GM12891 (cell line): ENCODE measurements around the gene HTR3D.
"Not testable (repeated sequence)": the region's sequence is repeated elsewhere in the genome, so short reads cannot be mapped to it uniquely, and the experiment has no call there.

ENCODE experiments used
- DNase-seq: peaks from one replicate; pipeline ENCODE4 v3.0.0; 2011; ENCODE audit warnings: low spot score; ENCODE audit not compliant: insufficient read length
- FAIRE-seq: peaks from 2 replicates; lab custom pipeline; 2011; peaks lifted over from hg19 to GRCh38; lab: Jason Lieb, UNC
- PAX5 ChIP-seq: IDR thresholded peaks from 2 replicates; pipeline ENCODE4 v1.6.1; 2011; ENCODE audit warnings: low read length, moderate library complexity, mild to moderate bottlenecking; ENCODE audit not compliant: insufficient read depth, severe bottlenecking
- POLR2A ChIP-seq: IDR thresholded peaks from 2 replicates; pipeline ENCODE4 v1.6.1; 2011; ENCODE audit warnings: low read depth, low read length, control low read depth
- POLR2AphosphoS5 ChIP-seq: IDR thresholded peaks from 2 replicates; pipeline ENCODE4 v1.6.1; 2011; ENCODE audit warnings: low read depth, low read length, control low read depth
- POU2F2 ChIP-seq: IDR thresholded peaks from 2 replicates; pipeline ENCODE4 v1.6.1; 2011; ENCODE audit warnings: low read depth, mild to moderate bottlenecking, control low read depth, low read length, moderate library complexity
- SPI1 ChIP-seq: IDR thresholded peaks from 2 replicates; pipeline ENCODE4 v1.6.1; 2011; ENCODE audit warnings: low read depth, low read length, control low read depth
- TAF1 ChIP-seq: IDR thresholded peaks from 2 replicates; pipeline ENCODE4 v1.6.1; 2011; ENCODE audit warnings: low read depth, low read length, control low read depth

Gene HTR3D

DNA sequence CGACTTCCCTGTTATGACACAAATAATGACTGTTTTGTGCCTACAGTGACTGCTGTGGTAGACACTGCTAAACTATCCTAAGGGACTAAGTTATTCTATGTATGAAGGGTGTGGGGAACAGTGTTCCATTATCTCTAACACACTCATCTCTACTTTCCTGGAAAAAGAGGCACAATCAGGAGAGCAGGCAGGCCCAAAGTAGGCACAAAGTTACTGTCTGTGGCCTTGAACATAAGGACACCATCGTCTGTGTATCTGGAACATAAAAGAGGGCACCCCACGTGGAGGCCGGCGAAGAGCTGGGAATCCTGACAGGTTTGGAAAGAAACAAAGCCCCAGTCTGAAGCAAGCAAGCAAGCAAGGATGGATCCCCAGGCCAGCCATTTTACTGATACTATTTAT, 15.4 kb upstream of the HTR3D start:
- DNase-seq (no peak), FAIRE-seq (no peak)
- TF ChIP-seq POLR2A (no peak), PAX5 (no peak), POLR2AphosphoS5 (no peak), POU2F2 (no peak), TAF1 (no peak), SPI1 (no peak)

DNA sequence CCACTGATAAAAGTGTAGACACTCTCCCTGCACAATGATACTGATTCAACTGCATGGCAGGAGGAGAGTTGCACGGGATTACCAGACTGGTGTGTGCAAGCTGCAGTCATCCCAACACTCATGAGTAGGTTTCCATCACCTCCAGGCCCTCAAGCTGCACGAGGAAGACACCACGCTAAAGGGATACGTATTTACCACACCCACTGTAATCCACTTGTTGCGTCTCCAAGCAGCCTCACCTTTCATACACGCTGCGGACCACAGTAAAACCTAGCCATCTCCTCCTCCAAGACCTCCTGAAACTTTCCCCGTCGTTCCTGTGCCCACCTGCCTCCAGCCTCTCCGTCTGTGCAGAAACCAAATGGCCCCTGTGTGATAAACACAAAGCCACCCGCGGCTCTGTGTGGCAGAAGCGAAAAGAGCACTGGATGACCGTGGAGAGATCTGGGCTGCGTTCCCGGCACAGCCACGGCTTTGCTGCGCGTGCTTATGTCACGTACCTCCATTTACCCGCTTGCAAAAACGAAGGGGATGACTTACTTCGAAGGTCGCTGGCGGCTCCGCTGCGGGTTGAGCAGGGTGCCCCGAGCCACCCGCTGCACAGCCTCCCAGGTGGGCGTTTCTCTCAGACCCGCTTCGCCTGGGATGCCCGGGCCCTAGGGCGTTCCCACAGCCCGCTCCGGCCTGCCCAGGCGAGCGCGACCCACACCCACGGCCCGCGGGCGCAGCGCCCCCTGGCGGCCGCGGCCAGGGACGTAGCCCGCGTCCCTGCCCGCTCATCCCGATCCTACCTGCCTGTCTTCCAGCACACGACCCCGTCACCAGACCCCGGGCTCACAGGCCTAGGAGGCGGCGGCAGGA, 14.5 kb upstream of the HTR3D start:
- DNase-seq (peak; percentile 72), FAIRE-seq (no peak)
- TF ChIP-seq SPI1 (no peak), TAF1 (no peak), PAX5 (peak; percentile 82), POU2F2 (no peak)

DNA sequence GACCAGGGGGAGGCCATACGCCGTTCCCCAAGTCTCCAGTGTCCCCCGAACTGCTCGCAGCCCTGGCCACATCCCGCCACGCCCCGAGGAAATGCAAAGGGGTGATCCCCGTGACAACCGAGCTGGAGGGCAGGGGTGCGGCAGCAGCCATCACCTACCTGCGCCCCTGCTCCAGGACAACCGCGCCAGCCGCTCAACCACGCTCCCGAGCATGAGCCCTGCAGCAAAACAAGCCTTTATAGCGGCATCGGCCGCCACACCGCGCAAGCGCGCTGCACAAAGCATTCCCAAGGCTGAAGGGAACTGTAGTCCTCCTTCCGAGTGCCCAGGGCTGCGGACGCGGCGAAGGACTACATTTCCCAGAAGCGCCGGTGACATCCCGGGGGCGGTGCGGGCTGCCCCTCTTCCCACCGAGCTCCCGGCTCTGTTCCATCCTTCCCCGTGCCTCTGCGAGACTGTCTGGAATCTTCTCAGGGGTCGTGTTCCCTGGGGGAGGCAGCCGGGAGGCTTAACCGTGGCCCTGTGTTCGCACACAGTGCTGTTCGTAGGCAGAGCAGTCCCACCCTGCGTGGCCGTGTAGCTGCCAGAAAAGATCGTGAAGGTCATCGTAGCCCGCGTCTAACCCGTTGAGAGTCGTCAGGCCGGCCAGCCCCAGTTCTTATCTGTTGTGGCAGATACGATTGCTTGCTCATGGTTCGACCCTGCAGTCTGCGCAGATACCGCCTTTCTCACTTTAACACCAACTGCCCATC, 13.7 kb upstream of the HTR3D start, which contains the start of gene ABCC5:
ABCC5 (minus strand) TSS at position 213 of the 752 bp plus-strand sequence. CDS start 3,492 bp downstream, outside the sequence.
- DNase-seq: peak; percentile 83
- TF ChIP-seq TAF1 (no peak), PAX5 (no peak), POU2F2 (no peak), POLR2A (no peak), SPI1 (no peak), POLR2AphosphoS5 (no peak)
- FAIRE-seq: peak; percentile 95

DNA sequence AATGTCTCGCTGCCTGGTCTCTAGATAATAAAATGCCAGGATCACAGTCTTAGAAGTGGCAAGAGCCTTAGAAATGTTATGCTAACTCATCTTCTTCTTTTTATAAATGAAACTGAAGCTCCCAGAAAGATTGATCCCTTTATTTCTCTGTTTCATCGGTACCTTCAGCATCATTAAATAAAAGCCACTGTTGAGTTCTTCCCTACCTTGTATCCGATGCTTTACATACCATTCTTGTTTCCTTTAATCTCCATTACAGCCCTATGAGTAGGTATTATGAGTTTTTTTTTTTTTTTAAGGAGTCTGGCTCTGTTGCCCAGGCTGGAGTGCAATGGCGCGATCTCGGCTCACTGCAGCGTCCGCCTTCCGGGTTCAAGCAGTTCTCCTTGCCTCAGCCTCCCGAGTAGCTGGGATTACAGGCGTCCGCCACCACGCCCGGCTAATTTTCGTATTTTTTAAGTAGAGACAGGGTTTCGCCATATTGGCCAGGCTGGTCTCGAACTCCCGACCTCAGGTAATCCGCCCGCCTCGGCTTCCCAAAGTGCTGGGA, 13.0 kb upstream of the HTR3D start:
- no peak for FAIRE-seq
- DNase-seq: no peak

DNA sequence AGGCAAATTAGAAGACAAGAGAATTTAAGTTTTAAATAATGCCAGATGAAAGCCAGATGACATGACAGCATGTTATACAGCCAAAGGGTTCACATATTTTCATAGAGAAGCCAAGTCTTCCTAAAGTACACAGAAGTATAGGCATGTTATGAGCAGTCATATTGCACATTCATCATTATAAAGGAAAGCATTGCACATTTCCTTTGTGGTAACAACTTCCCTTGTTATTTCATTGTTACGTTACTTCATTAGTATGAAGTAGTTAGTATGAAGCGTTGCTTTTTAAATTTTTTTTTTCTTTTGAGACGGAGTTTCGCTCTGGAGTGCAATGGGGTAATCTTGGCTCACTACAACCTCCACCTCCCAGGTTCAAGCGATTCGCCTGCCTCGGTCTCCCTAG, 9.2 kb upstream of the HTR3D start:
- TF ChIP-seq POLR2A (no peak), PAX5 (no peak), POLR2AphosphoS5 (no peak), SPI1 (no peak), POU2F2 (no peak), TAF1 (no peak)
- no peak for FAIRE-seq
- no peak for DNase-seq

More for the DNA sequence above, 13.0 kb upstream of the HTR3D start:
- TF ChIP-seq SPI1: no peak
- no peak for TF ChIP-seq POLR2AphosphoS5

DNA sequence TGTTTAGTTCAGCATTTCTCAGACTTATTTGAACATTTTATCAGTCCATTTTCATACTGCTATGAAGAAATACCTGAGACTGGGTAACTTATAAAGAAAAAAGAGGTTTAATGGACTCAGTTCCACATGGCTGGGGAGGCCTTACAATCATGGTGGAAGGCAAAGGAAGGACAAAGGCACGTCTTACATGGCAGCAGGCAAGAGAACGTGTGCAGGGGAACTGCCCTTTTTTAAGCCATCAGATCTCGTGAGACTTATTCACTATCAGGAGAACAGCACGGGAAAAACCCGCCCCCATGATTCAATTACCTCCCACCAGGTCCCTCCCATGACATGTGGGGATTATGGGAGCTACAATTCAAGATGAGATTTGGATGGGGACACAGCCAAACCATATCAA, 6.3 kb upstream of the HTR3D start:
- not testable (repeated sequence) for DNase-seq, FAIRE-seq

DNA sequence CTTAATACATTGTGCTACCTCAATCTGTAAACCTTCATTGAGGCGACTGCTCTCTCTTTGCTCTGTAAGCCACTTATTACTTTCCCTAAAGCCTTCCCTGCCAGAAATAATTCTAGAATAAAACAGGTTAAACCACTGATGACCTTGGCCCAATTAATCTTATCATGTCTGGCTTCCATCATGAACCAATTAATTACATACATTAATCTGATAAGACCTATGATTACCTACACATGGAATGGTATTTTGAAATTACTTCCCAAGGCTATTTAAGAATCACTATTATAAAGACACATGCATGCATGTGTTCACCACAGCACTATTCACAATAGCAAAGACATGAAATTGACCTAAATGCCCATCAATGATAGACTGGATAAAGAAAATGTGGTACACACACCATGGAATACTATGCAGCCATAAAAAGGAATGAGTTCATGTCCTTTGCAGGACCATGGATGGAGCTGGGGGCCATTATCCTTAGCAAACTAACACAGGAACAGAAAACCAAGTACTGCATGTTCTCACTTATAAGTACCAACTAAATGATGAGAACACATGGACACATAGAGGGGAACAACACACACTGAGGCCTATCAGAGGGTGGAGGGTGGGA, 3.2 kb upstream of the HTR3D start:
- not testable (repeated sequence) for DNase-seq, FAIRE-seq

DNA sequence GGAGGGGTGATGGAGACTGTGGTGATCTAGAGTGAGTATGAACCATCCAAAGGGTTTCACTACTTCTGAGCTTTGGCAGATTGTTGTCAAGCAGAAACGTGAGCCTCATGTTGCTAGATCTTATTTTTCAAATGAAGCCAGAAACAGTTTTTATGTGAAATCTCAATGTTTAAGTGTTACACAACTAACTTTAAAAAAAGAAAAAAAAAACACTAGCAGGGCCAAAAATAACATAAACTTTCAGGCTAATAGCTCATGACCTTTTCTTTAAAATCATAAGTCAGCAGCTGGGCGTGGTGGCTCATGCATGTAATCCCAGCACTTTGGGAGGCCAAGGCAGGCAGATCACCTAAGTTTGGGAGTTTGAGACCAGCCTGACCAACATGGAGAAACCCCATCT, 2.1 kb upstream of the HTR3D start:
- DNase-seq (no peak), FAIRE-seq (no peak)
- TF ChIP-seq POLR2AphosphoS5 (no peak), POU2F2 (no peak), POLR2A (no peak)

DNA sequence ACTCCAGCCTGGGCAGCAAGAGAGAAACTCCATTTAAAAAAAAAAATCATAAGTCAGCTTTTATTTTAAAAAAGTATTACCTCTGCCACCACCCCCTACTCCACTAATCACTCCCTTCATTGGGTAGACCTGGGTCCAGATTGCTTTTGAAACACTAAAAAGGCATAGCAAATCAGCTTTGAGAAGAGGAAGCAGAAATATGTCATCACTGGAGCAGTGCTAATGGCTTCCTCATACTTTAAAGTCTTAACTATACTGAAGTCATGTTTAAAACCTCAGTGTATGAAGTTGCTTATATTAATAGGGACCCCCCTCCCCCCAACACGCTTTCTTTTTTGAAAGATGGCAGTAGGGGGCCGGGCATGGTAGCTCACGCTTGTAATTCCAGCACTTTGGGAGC, 1.0 kb upstream of the HTR3D start:
- FAIRE-seq: no peak
- TF ChIP-seq PAX5: no peak
- no peak for TF ChIP-seq POLR2AphosphoS5
- no peak for TF ChIP-seq POU2F2
- TF ChIP-seq TAF1: no peak
- no peak for TF ChIP-seq SPI1
- no peak for TF ChIP-seq POLR2A

DNA sequence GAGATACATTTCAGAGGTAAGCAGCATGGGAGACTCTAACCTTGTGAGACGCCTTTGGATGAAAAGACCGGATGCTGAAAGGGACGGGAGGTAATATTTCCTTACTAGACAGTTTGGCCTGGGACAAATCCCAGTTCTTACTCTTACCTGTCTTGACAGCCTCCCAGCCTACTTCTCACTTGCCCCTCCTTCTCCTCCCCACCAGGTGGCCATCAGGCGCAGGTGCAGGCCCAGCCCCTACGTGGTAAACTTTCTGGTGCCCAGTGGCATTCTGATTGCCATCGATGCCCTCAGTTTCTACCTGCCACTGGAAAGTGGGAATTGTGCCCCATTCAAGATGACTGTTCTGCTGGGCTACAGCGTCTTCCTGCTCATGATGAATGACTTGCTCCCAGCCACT, 6.3 kb downstream of the HTR3D start:
- TF ChIP-seq POU2F2 (no peak), SPI1 (no peak), PAX5 (no peak), POLR2AphosphoS5 (no peak), POLR2A (no peak), TAF1 (no peak)

More for the DNA sequence above, 1.0 kb upstream of the HTR3D start:
- DNase-seq: no peak

DNA sequence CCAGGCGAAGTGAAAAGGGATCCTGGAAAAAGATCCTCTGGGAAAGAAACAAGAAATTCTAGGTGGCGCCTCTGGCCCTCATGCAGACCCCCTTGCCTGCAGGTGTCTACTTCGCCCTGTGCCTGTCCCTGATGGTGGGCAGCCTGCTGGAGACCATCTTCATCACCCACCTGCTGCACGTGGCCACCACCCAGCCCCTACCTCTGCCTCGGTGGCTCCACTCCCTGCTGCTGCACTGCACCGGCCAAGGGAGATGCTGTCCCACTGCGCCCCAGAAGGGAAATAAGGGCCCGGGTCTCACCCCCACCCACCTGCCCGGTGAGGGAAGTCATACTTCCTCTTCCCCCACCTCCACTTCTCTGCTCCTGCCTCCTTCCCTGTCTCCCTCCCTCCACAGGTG, 6.8 kb downstream of the HTR3D start:
- not testable (repeated sequence) for DNase-seq, FAIRE-seq

More for the DNA sequence above, 6.3 kb downstream of the HTR3D start:
- FAIRE-seq: no peak
- no peak for DNase-seq
